ENCODE results near the gene BCDIN3D.

Gene BCDIN3D

DNA sequence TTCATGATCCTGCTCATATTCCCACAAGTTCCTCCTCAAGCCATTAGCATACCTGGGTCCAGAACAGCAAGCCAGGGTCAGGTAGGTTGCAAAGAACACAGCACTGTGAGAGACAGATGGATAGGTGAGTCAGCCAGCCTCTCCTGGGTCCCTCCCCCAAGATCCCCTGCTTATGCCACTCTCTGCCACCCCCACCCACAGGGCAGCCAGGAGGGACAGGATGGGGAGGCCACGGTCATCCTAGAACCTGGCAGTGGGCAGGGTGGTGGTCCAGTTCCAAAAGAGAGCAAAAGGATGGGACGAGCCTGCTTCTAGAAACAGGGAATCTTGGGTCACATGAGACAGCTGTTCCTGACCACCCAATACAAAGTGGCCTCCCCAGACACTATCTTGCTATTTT, 48.1 kb upstream of the BCDIN3D start:
- ATAC-seq (ENCODE audit: insufficient read depth, low read depth): no peak
- Histone ChIP-seq H3K9ac (ENCODE audit: low read depth, low read length) (no peak overlapping the region), H4K20me1 (ENCODE audit: insufficient read depth, low read length) (no peaks in the 10 kb centered on the region), H3K27me3 (ENCODE audit: insufficient read depth, low read length, poor library complexity) (peaks cover 2% of the 10 kb centered on the region), H3K27ac (ENCODE audit: low read length) (no peak overlapping the region), H3K4me3 (ENCODE audit: low read depth in 1 of 2, low read length in 2 of 2) (no peak overlapping the region), H3K9me3 (ENCODE audit: insufficient read depth, low read length, severe bottlenecking) (no peaks in the 10 kb centered on the region), H2AFZ (ENCODE audit: low read depth, low read length) (no peak overlapping the region), H3K4me2 (ENCODE audit: insufficient read depth, low read length) (no peak overlapping the region), H3K36me3 (ENCODE audit: insufficient read depth, low read length) (no peaks in the 10 kb centered on the region), H3K79me2 (ENCODE audit: insufficient read depth, low read length) (no peaks in the 10 kb centered on the region), H3K4me1 (ENCODE audit: insufficient read depth, low read length) (no peaks in the 10 kb centered on the region)
- no peak for DNase-seq
- TF ChIP-seq EZH2 (IDR thresholded peaks at IDR 0.05; ENCODE audit: borderline replicate concordance, low read depth, low read length, severe bottlenecking): no peak
- TF ChIP-seq, protein P1, sequence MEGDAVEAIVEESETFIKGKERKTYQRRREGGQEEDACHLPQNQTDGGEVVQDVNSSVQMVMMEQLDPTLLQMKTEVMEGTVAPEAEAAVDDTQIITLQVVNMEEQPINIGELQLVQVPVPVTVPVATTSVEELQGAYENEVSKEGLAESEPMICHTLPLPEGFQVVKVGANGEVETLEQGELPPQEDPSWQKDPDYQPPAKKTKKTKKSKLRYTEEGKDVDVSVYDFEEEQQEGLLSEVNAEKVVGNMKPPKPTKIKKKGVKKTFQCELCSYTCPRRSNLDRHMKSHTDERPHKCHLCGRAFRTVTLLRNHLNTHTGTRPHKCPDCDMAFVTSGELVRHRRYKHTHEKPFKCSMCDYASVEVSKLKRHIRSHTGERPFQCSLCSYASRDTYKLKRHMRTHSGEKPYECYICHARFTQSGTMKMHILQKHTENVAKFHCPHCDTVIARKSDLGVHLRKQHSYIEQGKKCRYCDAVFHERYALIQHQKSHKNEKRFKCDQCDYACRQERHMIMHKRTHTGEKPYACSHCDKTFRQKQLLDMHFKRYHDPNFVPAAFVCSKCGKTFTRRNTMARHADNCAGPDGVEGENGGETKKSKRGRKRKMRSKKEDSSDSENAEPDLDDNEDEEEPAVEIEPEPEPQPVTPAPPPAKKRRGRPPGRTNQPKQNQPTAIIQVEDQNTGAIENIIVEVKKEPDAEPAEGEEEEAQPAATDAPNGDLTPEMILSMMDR (IDR thresholded peaks at IDR 0.05; ENCODE audit: borderline replicate concordance, extremely low read depth, low read length, poor library complexity, severe bottlenecking): no peak

DNA sequence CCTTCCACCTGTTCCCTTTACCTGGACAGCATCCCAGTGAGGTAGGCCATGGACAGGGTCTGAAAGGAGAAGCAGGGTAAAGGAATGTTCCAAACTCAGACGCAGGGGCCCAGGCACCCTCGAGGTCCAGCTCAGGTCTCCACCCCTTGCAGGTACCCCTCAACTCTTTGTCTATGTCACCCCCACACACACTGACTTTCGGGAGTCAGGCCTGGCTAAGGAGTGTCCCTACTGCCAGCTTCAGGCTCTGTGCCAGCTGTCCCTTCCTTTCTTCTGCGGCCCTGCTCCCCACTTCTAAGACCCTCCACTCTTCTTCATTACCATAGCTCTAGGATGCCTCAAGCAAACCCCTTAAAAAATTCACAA, 47.2 kb upstream of the BCDIN3D start:
- no peak overlapping the region for H3K27ac ChIP-seq (ENCODE audit: low read length)
- no peak overlapping the region for H3K4me3 ChIP-seq (ENCODE audit: low read depth in 1 of 2, low read length in 2 of 2)
- no peaks in the 10 kb centered on the region for H3K9me3 ChIP-seq (ENCODE audit: insufficient read depth, low read length, severe bottlenecking)
- H2AFZ ChIP-seq (ENCODE audit: low read depth, low read length): no peak overlapping the region
- no peak overlapping the region for H3K4me2 ChIP-seq (ENCODE audit: insufficient read depth, low read length)
- H3K9ac ChIP-seq (ENCODE audit: low read depth, low read length): no peak overlapping the region
- TF ChIP-seq, protein P1 (IDR thresholded peaks at IDR 0.05; ENCODE audit: borderline replicate concordance, extremely low read depth, low read length, poor library complexity, severe bottlenecking): no peak
- no peak for TF ChIP-seq EZH2 (IDR thresholded peaks at IDR 0.05; ENCODE audit: borderline replicate concordance, low read depth, low read length, severe bottlenecking)
- H4K20me1 ChIP-seq (ENCODE audit: insufficient read depth, low read length): no peaks in the 10 kb centered on the region
- ATAC-seq (ENCODE audit: insufficient read depth, low read depth) (no peak), DNase-seq (no peak)
- peaks cover 2% of the 10 kb centered on the region for H3K27me3 ChIP-seq (ENCODE audit: insufficient read depth, low read length, poor library complexity)
- no peaks in the 10 kb centered on the region for H3K4me1 ChIP-seq (ENCODE audit: insufficient read depth, low read length)
- no peaks in the 10 kb centered on the region for H3K79me2 ChIP-seq (ENCODE audit: insufficient read depth, low read length)
- H3K36me3 ChIP-seq (ENCODE audit: insufficient read depth, low read length): no peaks in the 10 kb centered on the region

DNA sequence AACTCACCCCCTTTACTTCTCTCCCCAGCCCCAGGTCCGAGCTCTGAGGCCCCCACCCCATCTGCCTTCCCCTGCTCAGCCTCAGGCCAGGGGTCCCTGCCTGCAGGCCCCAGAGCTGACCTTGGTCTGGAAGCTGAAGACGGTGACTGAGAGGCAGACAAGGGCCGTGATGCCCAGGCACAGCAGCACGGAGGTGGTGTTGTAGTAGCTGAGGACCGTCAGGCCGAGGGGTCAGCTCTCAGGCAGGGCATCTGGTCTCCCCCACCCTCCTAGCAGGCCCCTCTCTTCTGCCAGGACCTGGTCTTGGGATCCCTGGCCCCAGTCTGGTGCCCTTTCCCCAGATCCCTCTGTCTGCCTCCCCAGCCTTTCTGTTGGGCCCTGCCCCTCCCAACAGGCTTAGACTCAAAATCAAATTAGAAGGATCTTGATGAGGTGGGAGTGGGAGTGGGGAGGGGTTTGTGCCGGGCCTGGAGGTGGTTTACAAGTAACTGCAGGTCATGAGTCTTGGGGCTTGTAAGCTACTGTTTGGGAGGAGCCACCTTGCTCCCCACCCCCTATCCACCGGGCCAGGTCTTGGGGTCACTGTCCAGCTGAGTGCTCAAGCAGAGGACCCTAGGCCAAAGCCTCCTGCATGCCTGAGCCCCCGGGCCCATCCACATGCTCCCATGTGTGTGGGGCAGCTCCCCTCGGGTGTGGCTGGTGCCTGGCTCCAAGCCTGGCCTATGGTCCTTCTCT, 46.6 kb upstream of the BCDIN3D start:
- H3K9ac ChIP-seq (ENCODE audit: low read depth, low read length): no peak overlapping the region
- no peaks in the 10 kb centered on the region for H3K4me1 ChIP-seq (ENCODE audit: insufficient read depth, low read length)
- no peak overlapping the region for H3K27ac ChIP-seq (ENCODE audit: low read length)
- no peak for ATAC-seq (ENCODE audit: insufficient read depth, low read depth)
- DNase-seq: no peak
- H2AFZ ChIP-seq (ENCODE audit: low read depth, low read length): no peak overlapping the region
- H3K79me2 ChIP-seq (ENCODE audit: insufficient read depth, low read length): no peaks in the 10 kb centered on the region
- H3K27me3 ChIP-seq (ENCODE audit: insufficient read depth, low read length, poor library complexity): peaks cover 2% of the 10 kb centered on the region
- H3K4me2 ChIP-seq (ENCODE audit: insufficient read depth, low read length): no peak overlapping the region
- H4K20me1 ChIP-seq (ENCODE audit: insufficient read depth, low read length): no peaks in the 10 kb centered on the region
- no peak overlapping the region for H3K4me3 ChIP-seq (ENCODE audit: low read depth in 1 of 2, low read length in 2 of 2)
- no peaks in the 10 kb centered on the region for H3K9me3 ChIP-seq (ENCODE audit: insufficient read depth, low read length, severe bottlenecking)
- no peaks in the 10 kb centered on the region for H3K36me3 ChIP-seq (ENCODE audit: insufficient read depth, low read length)
- TF ChIP-seq, protein P1 (IDR thresholded peaks at IDR 0.05; ENCODE audit: borderline replicate concordance, extremely low read depth, low read length, poor library complexity, severe bottlenecking): no peak
